ENCODE measurements around the gene IMP4. TPM values are rescaled to one million over a fixed set of nuclear protein-coding genes. Genes with fewer than 3 reads are reported as not detected.

IMP4 gene
- polyA plus RNA-seq, 1 donor (not counting 4 experiments of a cell fraction or from before 2014, with no cell fraction given): 75.8 TPM

- H3K27me3 ChIP-seq (ENCODE audit: control insufficient read depth, extremely low read depth, insufficient read depth, low read length): no peaks in the 10 kb centered on the region
- H3K4me3 ChIP-seq (ENCODE audit: control insufficient read depth in 2 of 3, extremely low read depth in 1 of 3, insufficient read depth in 2 of 3, low read depth in 1 of 3, low read length in 3 of 3): no peak overlapping the region
- H3K27ac ChIP-seq (ENCODE audit: control insufficient read depth, insufficient read depth, low read length): no peak overlapping the region
- no peaks in the 10 kb centered on the region for H3K9me1 ChIP-seq (ENCODE audit: control insufficient read depth, extremely low read depth, insufficient read depth, low read length)
- no peak overlapping the region for H3K9ac ChIP-seq (ENCODE audit: control insufficient read depth, extremely low read depth, insufficient read depth, low read length)
- no peak overlapping the region for H3K4me2 ChIP-seq (ENCODE audit: control insufficient read depth, extremely low read depth, insufficient read depth, low read depth, low read length)
- H3K4me1 ChIP-seq (ENCODE audit: control insufficient read depth, extremely low read depth, insufficient read depth, low read length): no peaks in the 10 kb centered on the region
- DNase-seq (ENCODE audit: low read depth, low spot score) (no peak), FAIRE-seq (no peak)
- no peak overlapping the region for H2AFZ ChIP-seq (ENCODE audit: control insufficient read depth, low read length)
- dilution Hi-C loops (cut with MboI; ENCODE audit: extremely low pct_ligation_motif_present, low sequenced_read_pairs): no loop called here
- TF ChIP-seq, protein P1, sequence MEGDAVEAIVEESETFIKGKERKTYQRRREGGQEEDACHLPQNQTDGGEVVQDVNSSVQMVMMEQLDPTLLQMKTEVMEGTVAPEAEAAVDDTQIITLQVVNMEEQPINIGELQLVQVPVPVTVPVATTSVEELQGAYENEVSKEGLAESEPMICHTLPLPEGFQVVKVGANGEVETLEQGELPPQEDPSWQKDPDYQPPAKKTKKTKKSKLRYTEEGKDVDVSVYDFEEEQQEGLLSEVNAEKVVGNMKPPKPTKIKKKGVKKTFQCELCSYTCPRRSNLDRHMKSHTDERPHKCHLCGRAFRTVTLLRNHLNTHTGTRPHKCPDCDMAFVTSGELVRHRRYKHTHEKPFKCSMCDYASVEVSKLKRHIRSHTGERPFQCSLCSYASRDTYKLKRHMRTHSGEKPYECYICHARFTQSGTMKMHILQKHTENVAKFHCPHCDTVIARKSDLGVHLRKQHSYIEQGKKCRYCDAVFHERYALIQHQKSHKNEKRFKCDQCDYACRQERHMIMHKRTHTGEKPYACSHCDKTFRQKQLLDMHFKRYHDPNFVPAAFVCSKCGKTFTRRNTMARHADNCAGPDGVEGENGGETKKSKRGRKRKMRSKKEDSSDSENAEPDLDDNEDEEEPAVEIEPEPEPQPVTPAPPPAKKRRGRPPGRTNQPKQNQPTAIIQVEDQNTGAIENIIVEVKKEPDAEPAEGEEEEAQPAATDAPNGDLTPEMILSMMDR (optimal IDR thresholded peaks at IDR 0.05 in 1 of 3, IDR thresholded peaks at IDR 0.05 in 1 of 3, conservative IDR thresholded peaks at IDR 0.05 in 1 of 3; ENCODE audit: extremely low read depth in 1 of 3, insufficient read depth in 2 of 3, low read length in 3 of 3): no peak
- H4K20me1 ChIP-seq (ENCODE audit: control insufficient read depth, extremely low read depth, insufficient read depth, low read length): no peaks in the 10 kb centered on the region
- no peaks in the 10 kb centered on the region for H3K79me2 ChIP-seq (ENCODE audit: control insufficient read depth, insufficient read depth, low read length)
- H3K36me3 ChIP-seq (ENCODE audit: control insufficient read depth in 2 of 2, extremely low read depth in 1 of 2, insufficient read depth in 2 of 2, low read length in 2 of 2): no peaks in the 10 kb centered on the region
- H3K9me3 ChIP-seq (ENCODE audit: control insufficient read depth, low read depth, low read length): no peaks in the 10 kb centered on the region
Measured at GRCh38 chr2:130357864-130358263, 15.2 kb downstream of the IMP4 start.

- Histone ChIP-seq H3K27me3 (ENCODE audit: control insufficient read depth, extremely low read depth, insufficient read depth, low read length) (no peaks in the 10 kb centered on the region), H3K4me2 (ENCODE audit: control insufficient read depth, extremely low read depth, insufficient read depth, low read depth, low read length) (no peak overlapping the region), H3K4me1 (ENCODE audit: control insufficient read depth, extremely low read depth, insufficient read depth, low read length) (no peaks in the 10 kb centered on the region), H4K20me1 (ENCODE audit: control insufficient read depth, extremely low read depth, insufficient read depth, low read length) (no peaks in the 10 kb centered on the region), H3K9me1 (ENCODE audit: control insufficient read depth, extremely low read depth, insufficient read depth, low read length) (no peaks in the 10 kb centered on the region), H3K4me3 (ENCODE audit: control insufficient read depth in 2 of 3, extremely low read depth in 1 of 3, insufficient read depth in 2 of 3, low read depth in 1 of 3, low read length in 3 of 3) (no peak overlapping the region), H3K9ac (ENCODE audit: control insufficient read depth, extremely low read depth, insufficient read depth, low read length) (no peak overlapping the region), H2AFZ (ENCODE audit: control insufficient read depth, low read length) (no peak overlapping the region), H3K27ac (ENCODE audit: control insufficient read depth, insufficient read depth, low read length) (no peak overlapping the region), H3K36me3 (ENCODE audit: control insufficient read depth in 2 of 2, extremely low read depth in 1 of 2, insufficient read depth in 2 of 2, low read length in 2 of 2) (no peaks in the 10 kb centered on the region), H3K79me2 (ENCODE audit: control insufficient read depth, insufficient read depth, low read length) (no peaks in the 10 kb centered on the region), H3K9me3 (ENCODE audit: control insufficient read depth, low read depth, low read length) (no peaks in the 10 kb centered on the region)
- FAIRE-seq: no peak
- DNase-seq (ENCODE audit: low read depth, low spot score): no peak
- TF ChIP-seq, protein P1 (optimal IDR thresholded peaks at IDR 0.05 in 1 of 3, IDR thresholded peaks at IDR 0.05 in 1 of 3, conservative IDR thresholded peaks at IDR 0.05 in 1 of 3; ENCODE audit: extremely low read depth in 1 of 3, insufficient read depth in 2 of 3, low read length in 3 of 3): no peak
- no peak for TF ChIP-seq EZH2 (IDR thresholded peaks at IDR 0.05; ENCODE audit: low read length)
- dilution Hi-C loops (cut with MboI; ENCODE audit: extremely low pct_ligation_motif_present, low sequenced_read_pairs): no loop called here
Measured at GRCh38 chr2:130358420-130359350, 16.0 kb downstream of the IMP4 start.

All from keratinocyte (primary cell).